ENCODE measurements around the gene DIPK2B.

The DIPK2B gene

GRCh38 chrX:45157647-45158046 lies 43.0 kb downstream of the DIPK2B start:
- DNase-seq = no peak

DNA sequence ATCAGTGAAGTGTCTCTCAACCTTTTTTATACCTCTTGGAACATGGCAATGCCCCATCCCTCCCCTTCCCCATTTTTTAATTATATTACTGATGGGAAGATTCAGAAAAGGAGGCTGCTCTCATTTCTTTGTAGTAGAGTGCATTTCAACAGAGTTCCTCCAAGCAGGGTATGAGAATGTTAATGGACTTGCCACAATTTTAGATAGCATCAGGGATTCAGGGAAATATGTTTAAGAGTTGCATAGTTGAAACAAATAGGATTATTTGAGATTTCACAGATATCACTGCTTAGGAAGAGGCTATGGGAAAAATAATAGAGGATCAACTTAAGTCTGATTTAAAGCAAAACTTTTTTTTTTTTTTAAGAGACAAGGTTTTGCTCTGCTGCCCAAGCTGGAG lies 46.2 kb downstream of the DIPK2B start:
- DNase-seq = no peak

GRCh38 chrX:45154033-45154360 lies 46.7 kb downstream of the DIPK2B start:
- no peak for DNase-seq

All from stimulated activated naive CD4-positive, alpha-beta T cell (primary cell).